ENCODE data around the gene RIN3.
"Not testable (repeated sequence)": the region's sequence is repeated elsewhere in the genome, so short reads cannot be mapped to it uniquely, and the experiment has no call there.

RIN3 gene

GRCh38 chr14:92528486-92529100, 15.0 kb downstream of the RIN3 start:
- no peak for DNase-seq (ENCODE audit: low read depth in 2 of 2)

- no peak for DNase-seq (ENCODE audit: low read depth in 2 of 2)
Measured at GRCh38 chr14:92529903-92530302, 16.3 kb downstream of the RIN3 start.

GRCh38 chr14:92531106-92531873, 17.7 kb downstream of the RIN3 start:
- peak; percentile 68 to 75 for DNase-seq (ENCODE audit: low read depth in 2 of 2)

- DNase-seq (ENCODE audit: low read depth in 2 of 2), result no peak
Measured at GRCh38 chr14:92532490-92533163, 19.0 kb downstream of the RIN3 start.

GRCh38 chr14:92534932-92535643, 21.5 kb downstream of the RIN3 start:
- DNase-seq (ENCODE audit: low read depth in 2 of 2), result no peak

- not testable (repeated sequence) for DNase-seq (ENCODE audit: low read depth in 2 of 2)
Measured at GRCh38 chr14:92536231-92536630, 22.6 kb downstream of the RIN3 start.

GRCh38 chr14:92538412-92538985, 24.9 kb downstream of the RIN3 start:
- no peak for DNase-seq (ENCODE audit: low read depth in 2 of 2)

- DNase-seq (ENCODE audit: low read depth in 2 of 2), result no peak
Measured at GRCh38 chr14:92539419-92539818, 25.8 kb downstream of the RIN3 start.

- no peak for DNase-seq (ENCODE audit: low read depth in 2 of 2)
Measured at GRCh38 chr14:92539875-92540274, 26.3 kb downstream of the RIN3 start.

GRCh38 chr14:92540472-92541048, 27.0 kb downstream of the RIN3 start:
- no peak for DNase-seq (ENCODE audit: low read depth in 2 of 2)

- no peak for DNase-seq (ENCODE audit: low read depth in 2 of 2)
Measured at GRCh38 chr14:92542766-92543554, 29.4 kb downstream of the RIN3 start.

- DNase-seq (ENCODE audit: low read depth in 2 of 2), result no peak
Measured at GRCh38 chr14:92544051-92544720, 30.6 kb downstream of the RIN3 start.

- DNase-seq (ENCODE audit: low read depth in 2 of 2), result no peak
Measured at GRCh38 chr14:92546347-92547053, 32.9 kb downstream of the RIN3 start.

GRCh38 chr14:92549105-92549858, 35.7 kb downstream of the RIN3 start:
- DNase-seq (ENCODE audit: low read depth in 2 of 2), result no peak

GRCh38 chr14:92549859-92550230, 36.3 kb downstream of the RIN3 start:
- DNase-seq (ENCODE audit: low read depth in 2 of 2), result no peak

GRCh38 chr14:92551044-92551841, 37.7 kb downstream of the RIN3 start:
- no peak for DNase-seq (ENCODE audit: low read depth in 2 of 2)

GRCh38 chr14:92552066-92552465, 38.5 kb downstream of the RIN3 start:
- DNase-seq (ENCODE audit: low read depth in 2 of 2), result no peak

GRCh38 chr14:92553438-92553837, 39.9 kb downstream of the RIN3 start:
- no peak for DNase-seq (ENCODE audit: low read depth in 2 of 2)

Measured in stimulated activated CD8-positive, alpha-beta memory T cell treated with anti-CD3 and anti-CD28 coated beads, Interleukin-7, amount 100 ng/mL, for 1 hour (primary cell).